Keratinocyte (primary cell): ENCODE data around the gene PWWP2A.

Source experiments
- EZH2 ChIP-seq: IDR thresholded peaks from one replicate; pipeline ENCODE4 v1.6.1; 2012; ENCODE audit warnings: inconsistent platforms, mild to moderate bottlenecking, low read length, moderate library complexity
- TF ChIP-seq, protein P1 (sequence below), 3 experiments: IDR thresholded peaks in 1 of 3; conservative IDR thresholded peaks in 1 of 3; optimal IDR thresholded peaks in 1 of 3; 2 replicates in 2 of 3; 3 replicates in 1 of 3; pipeline versions ENCODE3 to v1.5.1; 2011; ENCODE audit warnings: low read length in 3 of 3, mild to moderate bottlenecking in 3 of 3, moderate library complexity in 2 of 3, control low read depth in 1 of 3, inconsistent platforms in 1 of 3; ENCODE audit not compliant: insufficient read depth in 2 of 3; ENCODE audit errors: extremely low read depth in 1 of 3

DNA sequence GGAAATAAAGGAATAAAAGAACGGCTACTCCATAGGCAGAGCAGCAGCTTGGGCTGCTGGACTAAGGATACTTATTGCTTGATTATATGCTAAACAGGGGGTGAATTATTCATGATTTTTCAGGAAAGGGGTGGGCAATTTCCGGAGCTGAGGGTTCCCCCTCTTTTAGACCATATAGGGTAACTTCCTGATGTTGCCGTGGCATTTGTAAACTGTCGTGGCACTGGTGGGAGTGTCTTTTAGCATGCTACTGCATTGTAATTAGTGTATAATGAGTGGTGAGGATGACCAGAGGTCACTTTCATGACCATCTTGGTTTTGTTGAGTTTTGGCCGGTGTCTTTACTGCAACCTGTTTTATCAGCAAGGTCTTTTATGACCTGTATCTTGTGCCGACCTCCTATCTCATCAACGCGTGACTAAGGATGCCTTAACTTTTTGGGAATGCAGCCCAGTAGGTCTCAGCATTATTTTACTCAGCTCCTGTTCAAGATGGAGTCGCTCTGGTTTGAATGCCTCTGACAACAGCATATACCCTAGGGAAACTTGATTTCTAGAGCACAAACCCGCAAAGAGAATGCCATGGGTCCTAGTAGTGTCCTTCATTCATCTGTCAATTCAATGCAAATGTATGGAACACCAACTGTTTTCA is 47.8 kb upstream of the PWWP2A start:
- TF ChIP-seq, protein P1, sequence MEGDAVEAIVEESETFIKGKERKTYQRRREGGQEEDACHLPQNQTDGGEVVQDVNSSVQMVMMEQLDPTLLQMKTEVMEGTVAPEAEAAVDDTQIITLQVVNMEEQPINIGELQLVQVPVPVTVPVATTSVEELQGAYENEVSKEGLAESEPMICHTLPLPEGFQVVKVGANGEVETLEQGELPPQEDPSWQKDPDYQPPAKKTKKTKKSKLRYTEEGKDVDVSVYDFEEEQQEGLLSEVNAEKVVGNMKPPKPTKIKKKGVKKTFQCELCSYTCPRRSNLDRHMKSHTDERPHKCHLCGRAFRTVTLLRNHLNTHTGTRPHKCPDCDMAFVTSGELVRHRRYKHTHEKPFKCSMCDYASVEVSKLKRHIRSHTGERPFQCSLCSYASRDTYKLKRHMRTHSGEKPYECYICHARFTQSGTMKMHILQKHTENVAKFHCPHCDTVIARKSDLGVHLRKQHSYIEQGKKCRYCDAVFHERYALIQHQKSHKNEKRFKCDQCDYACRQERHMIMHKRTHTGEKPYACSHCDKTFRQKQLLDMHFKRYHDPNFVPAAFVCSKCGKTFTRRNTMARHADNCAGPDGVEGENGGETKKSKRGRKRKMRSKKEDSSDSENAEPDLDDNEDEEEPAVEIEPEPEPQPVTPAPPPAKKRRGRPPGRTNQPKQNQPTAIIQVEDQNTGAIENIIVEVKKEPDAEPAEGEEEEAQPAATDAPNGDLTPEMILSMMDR (optimal IDR thresholded peaks at IDR 0.05 in 1 of 3, IDR thresholded peaks at IDR 0.05 in 1 of 3, conservative IDR thresholded peaks at IDR 0.05 in 1 of 3; ENCODE audit: extremely low read depth in 1 of 3, insufficient read depth in 2 of 3, low read length in 3 of 3), result no peak
- TF ChIP-seq EZH2, result no peak
